Natural killer cell (primary cell): ENCODE measurements around the gene YPEL2. TPM values are rescaled to one million over a fixed set of nuclear protein-coding genes. Genes with fewer than 3 reads are reported as not detected.

Source experiments
- ATAC-seq, 3 donors: fragments of 150-1000 bp in 2 of 3; fragments of 200-7000 bp in 1 of 3; cut with Tn5 transposase; 1 replicate in 1 of 3; 2 replicates in 2 of 3; pipeline ENCODE4 v1.10.0; 2021; ENCODE audit warnings: mild to moderate bottlenecking in 2 of 3, moderate library complexity in 2 of 3
- DNase-seq, 2 donors: peaks; one replicate each; pipeline versions ENCODE4 v3.0.0 to v3.0.0-alpha.2; 2013 to 2021; ENCODE audit warnings: mixed read lengths in 1 of 2
- H3K27ac ChIP-seq: one replicate; pipeline ENCODE4 v1.5.1; 2013; ENCODE audit warnings: mild to moderate bottlenecking, low read length
- H3K27me3 ChIP-seq: one replicate; pipeline ENCODE4 v1.6.1; 2013; ENCODE audit warnings: low read length; ENCODE audit not compliant: control insufficient read depth, insufficient read depth
- H3K36me3 ChIP-seq: one replicate; pipeline ENCODE4 v1.6.1; 2013; ENCODE audit warnings: low read length; ENCODE audit not compliant: control insufficient read depth, insufficient read depth
- H3K4me1 ChIP-seq: one replicate; pipeline ENCODE4 v1.6.1; 2013; ENCODE audit warnings: low read length; ENCODE audit not compliant: control insufficient read depth, insufficient read depth
- H3K4me3 ChIP-seq: one replicate; pipeline ENCODE4 v1.5.1; 2013; ENCODE audit warnings: low read length
- H3K9me3 ChIP-seq: one replicate; pipeline ENCODE4 v1.6.1; 2013; ENCODE audit warnings: low read length; ENCODE audit not compliant: control insufficient read depth, insufficient read depth
- H3K27ac Mint-ChIP-seq, 2 donors: one replicate each; pipeline ENCODE4 v1.8.0; 2022; ENCODE audit warnings: mild to moderate bottlenecking in 2 of 2, mixed read lengths in 2 of 2, moderate library complexity in 1 of 2
- H3K27me3 Mint-ChIP-seq, 2 donors: one replicate each; pipeline ENCODE4 v1.8.0; 2022; ENCODE audit warnings: low read depth in 2 of 2, mixed read lengths in 2 of 2
- H3K36me3 Mint-ChIP-seq: one replicate; pipeline ENCODE4 v1.8.0; 2022; ENCODE audit warnings: mixed read lengths
- H3K4me1 Mint-ChIP-seq, 2 donors: one replicate each; pipeline ENCODE4 v1.8.0; 2022; ENCODE audit warnings: mixed read lengths in 2 of 2
- H3K4me3 Mint-ChIP-seq: one replicate; pipeline ENCODE4 v1.8.0; 2022; ENCODE audit warnings: mild to moderate bottlenecking, moderate library complexity, mixed read lengths
- H3K9me3 Mint-ChIP-seq, 2 donors: one replicate each; pipeline ENCODE4 v1.8.0; 2022; ENCODE audit warnings: mixed read lengths in 2 of 2
- CTCF ChIP-seq: fragments of 200-600 bp; IDR thresholded peaks from one replicate; pipeline ENCODE4 v1.8.0; 2022; ENCODE audit warnings: antibody characterized with exemption
- WGBS: methylation state at CpG from one replicate; pipeline ENCODE4 v1.1.7; 2013; ENCODE audit warnings: missing lambda C conversion rate; ENCODE audit not compliant: insufficient coverage; 5-methylcytosine and 5-hydroxymethylcytosine counted together
- intact Hi-C: fragments of 100-400 bp; cut with micrococcal nuclease; formaldehyde crosslinking; loops from one replicate; pipeline ENCODE4 v1.14.2; 2022
- total RNA-seq, 4 donors: library from RNA; stranded (reverse); fragments of 120-200 nt in 1 of 4; gene quantifications; one replicate each; pipeline versions ENCODE4 v1.2.3 to v1.2.4, GENCODE V29; 2013 to 2022

The YPEL2 gene
- total RNA-seq, 3 donors from 2014 or later (not counting 1 experiment from before 2014, with no cell fraction given), result 30.5 to 35.6 (median 33.5) TPM

- Mint-ChIP-seq H3K4me3 (no peak overlapping the region), H3K9me3 (no peaks in the 10 kb centered on the region), H3K27ac (no peak overlapping the region)
Measured at GRCh38 chr17:59315866-59316265, 15.6 kb upstream of the YPEL2 start.

GRCh38 chr17:59327121-59327980, 4.1 kb upstream of the YPEL2 start:
- intact Hi-C loops, result no loop called here
- Histone ChIP-seq H3K9me3 (no peaks in the 10 kb centered on the region), H3K4me3 (no peak overlapping the region), H3K27me3 (no peaks in the 10 kb centered on the region), H3K27ac (no peak overlapping the region), H3K36me3 (no peaks in the 10 kb centered on the region), H3K4me1 (peaks cover 19% of the 10 kb centered on the region)
- DNase-seq, result peak in 1 of 2 donors; percentile 17
- Mint-ChIP-seq H3K4me3 (no peak overlapping the region), H3K36me3 (no peaks in the 10 kb centered on the region), H3K27me3 (no peaks in the 10 kb centered on the region), H3K4me1 (peaks cover 17 to 27% of the 10 kb centered on the region in 2 donors), H3K27ac (peak overlapping the region; percentile 19 to 83), H3K9me3 (no peaks in the 10 kb centered on the region)
- no peak for ATAC-seq
- TF ChIP-seq CTCF, result no peak
- 91% methylated on average over 3 of the region's 5 CpGs for WGBS

More at GRCh38 chr17:59315866-59316265, 15.6 kb upstream of the YPEL2 start:
- H3K27me3 Mint-ChIP-seq, result peaks cover 0 to 3% of the 10 kb centered on the region in 2 donors
- no peaks in the 10 kb centered on the region for H3K36me3 ChIP-seq
- no peaks in the 10 kb centered on the region for H3K27me3 ChIP-seq
- intact Hi-C loops, result no loop called here
- no peak for TF ChIP-seq CTCF
- ATAC-seq, result no peak
- H3K9me3 ChIP-seq, result no peaks in the 10 kb centered on the region
- no peaks in the 10 kb centered on the region for H3K36me3 Mint-ChIP-seq
- 51% methylated on average over 4 of the region's 4 CpGs for WGBS
- H3K4me1 ChIP-seq, result no peaks in the 10 kb centered on the region
- no peak for DNase-seq
- H3K27ac ChIP-seq, result no peak overlapping the region
- H3K4me3 ChIP-seq, result no peak overlapping the region
- peaks cover 2% of the 10 kb centered on the region in 2 donors for H3K4me1 Mint-ChIP-seq

- H3K9me3 ChIP-seq, result no peaks in the 10 kb centered on the region
- Mint-ChIP-seq H3K27ac (peak overlapping the region; percentile 19 to 83), H3K36me3 (no peaks in the 10 kb centered on the region), H3K9me3 (no peaks in the 10 kb centered on the region), H3K27me3 (no peaks in the 10 kb centered on the region), H3K4me1 (peaks cover 21 to 30% of the 10 kb centered on the region in 2 donors), H3K4me3 (no peak overlapping the region)
- no peaks in the 10 kb centered on the region for H3K36me3 ChIP-seq
- H3K27ac ChIP-seq, result no peak overlapping the region
- no peaks in the 10 kb centered on the region for H3K27me3 ChIP-seq
- intact Hi-C loops, result no loop called here
- no peak overlapping the region for H3K4me3 ChIP-seq
- ATAC-seq, result no peak
- peak in 1 of 2 donors; percentile 66 for DNase-seq
- peaks cover 25% of the 10 kb centered on the region for H3K4me1 ChIP-seq
- TF ChIP-seq CTCF, result no peak
Measured at GRCh38 chr17:59327981-59328290, 3.5 kb upstream of the YPEL2 start.

- H3K27ac Mint-ChIP-seq, result peak overlapping the region; percentile 77 to 83
- 74% methylated on average over 2 of the region's 2 CpGs for WGBS
- H3K27me3 ChIP-seq, result no peaks in the 10 kb centered on the region
- H3K4me3 Mint-ChIP-seq, result no peak overlapping the region
- no peak for DNase-seq
- no peaks in the 10 kb centered on the region for H3K9me3 Mint-ChIP-seq
- H3K36me3 Mint-ChIP-seq, result no peaks in the 10 kb centered on the region
- H3K27ac ChIP-seq, result no peak overlapping the region
- H3K4me3 ChIP-seq, result no peak overlapping the region
- no peak for TF ChIP-seq CTCF
- intact Hi-C loops, result no loop called here
- ATAC-seq, result no peak
- no peaks in the 10 kb centered on the region for H3K36me3 ChIP-seq
- no peaks in the 10 kb centered on the region for H3K9me3 ChIP-seq
- peaks cover 29% of the 10 kb centered on the region for H3K4me1 ChIP-seq
- H3K4me1 Mint-ChIP-seq, result peaks cover 26 to 36% of the 10 kb centered on the region in 2 donors
- no peaks in the 10 kb centered on the region for H3K27me3 Mint-ChIP-seq
Measured at GRCh38 chr17:59328601-59329000, 2.9 kb upstream of the YPEL2 start.
